OCI-LY3 (cell line): Measurements from ENCODE around the gene FUZ.

Source experiments
- H2AFZ ChIP-seq: fragments of 200-600, 300-600 bp; shearing (Covaris generic); 2 replicates; pipeline ENCODE4 v1.6.0; 2014; ENCODE audit warnings: antibody characterized with exemption, low read depth, low read length
- H3K27ac ChIP-seq: fragments of 200-600, 300-600 bp; sonication (generic); 2 replicates; pipeline ENCODE4 v1.5.1; 2014; ENCODE audit warnings: mild to moderate bottlenecking, low read length, moderate library complexity, mixed read lengths
- H3K27me3 ChIP-seq: fragments of 200-600, 300-600 bp; sonication (generic); 2 replicates; pipeline ENCODE4 v1.6.1; 2014; ENCODE audit warnings: low read depth, low read length, mixed read lengths
- H3K36me3 ChIP-seq: fragments of 200-600, 300-600 bp; sonication (generic); replicated peaks from 2 replicates; pipeline ENCODE3; 2014; ENCODE audit warnings: low read depth, low read length, mixed read lengths
- H3K4me1 ChIP-seq: fragments of 300-600, 200-600 bp; sonication (generic); 2 replicates; pipeline ENCODE4 v1.6.1; 2014; ENCODE audit warnings: low read length, mixed read lengths
- H3K4me2 ChIP-seq: fragments of 200-600, 300-600 bp; sonication (generic); 2 replicates; pipeline ENCODE4 v1.6.1; 2014; ENCODE audit warnings: low read length, mixed read lengths
- H3K4me3 ChIP-seq: fragments of 300-600, 200-600 bp; sonication (generic); 2 replicates; pipeline ENCODE4 v1.5.1; 2014; ENCODE audit warnings: antibody characterized with exemption, mild to moderate bottlenecking, low read length, moderate library complexity
- H3K79me2 ChIP-seq: fragments of 300-600, 200-600 bp; shearing (Covaris generic); 2 replicates; pipeline ENCODE4 v1.6.1; 2014; ENCODE audit warnings: mild to moderate bottlenecking, low read length, mixed read lengths
- H3K9ac ChIP-seq: fragments of 300-600, 200-600 bp; shearing (Covaris generic); 2 replicates; pipeline ENCODE4 v1.6.0; 2014; ENCODE audit warnings: mild to moderate bottlenecking, low read length, moderate library complexity
- H3K9me3 ChIP-seq: fragments of 200-600, 300-600 bp; shearing (Covaris generic); 2 replicates; pipeline ENCODE4 v1.6.1; 2014; ENCODE audit warnings: low read length, mixed read lengths; ENCODE audit not compliant: insufficient read depth
- H4K20me1 ChIP-seq: fragments of 200-600, 300-600 bp; sonication (generic); 2 replicates; pipeline ENCODE4 v1.6.1; 2016; ENCODE audit warnings: low read length, mixed read lengths; ENCODE audit not compliant: insufficient read depth
- CTCF ChIP-seq: fragments of 200-600, 300-600 bp; sonication (generic); IDR thresholded peaks from 2 replicates; pipeline ENCODE4 v1.5.1; 2014; ENCODE audit warnings: antibody characterized with exemption, low read length, low read depth
- EZH2phosphoT487 ChIP-seq: fragments of 200-600 bp; shearing (Covaris generic); IDR thresholded peaks from 2 replicates; pipeline ENCODE4 v1.6.1; 2018; ENCODE audit warnings: antibody characterized with exemption, mixed run types, low read depth

The FUZ gene

GRCh38 chr19:49798574-49798973 is 14.5 kb downstream of the FUZ start:
- Histone ChIP-seq H2AFZ (no peak overlapping the region), H3K36me3 (peaks cover 29% of the 10 kb centered on the region), H3K79me2 (no peaks in the 10 kb centered on the region), H3K4me3 (no peak overlapping the region), H3K4me1 (no peaks in the 10 kb centered on the region), H3K9me3 (no peaks in the 10 kb centered on the region), H4K20me1 (no peaks in the 10 kb centered on the region), H3K4me2 (no peak overlapping the region), H3K27ac (no peak overlapping the region), H3K9ac (no peak overlapping the region), H3K27me3 (no peaks in the 10 kb centered on the region)
- TF ChIP-seq CTCF (no peak), EZH2phosphoT487 (no peak)

GRCh38 chr19:49795615-49796014 is 17.5 kb downstream of the FUZ start:
- Histone ChIP-seq H3K79me2 (no peaks in the 10 kb centered on the region), H4K20me1 (no peaks in the 10 kb centered on the region), H3K4me3 (no peak overlapping the region), H3K9me3 (no peaks in the 10 kb centered on the region), H3K27me3 (no peaks in the 10 kb centered on the region), H3K4me2 (no peak overlapping the region), H3K27ac (no peak overlapping the region), H3K9ac (no peak overlapping the region), H2AFZ (no peak overlapping the region), H3K36me3 (peaks cover 34% of the 10 kb centered on the region), H3K4me1 (no peaks in the 10 kb centered on the region)
- TF ChIP-seq CTCF (no peak), EZH2phosphoT487 (no peak)

GRCh38 chr19:49793561-49793840 is 19.6 kb downstream of the FUZ start:
- H3K4me1 ChIP-seq = no peaks in the 10 kb centered on the region
- H2AFZ ChIP-seq = no peak overlapping the region
- H3K27ac ChIP-seq = no peak overlapping the region
- H3K4me2 ChIP-seq = no peak overlapping the region
- H3K9me3 ChIP-seq = no peaks in the 10 kb centered on the region
- H3K27me3 ChIP-seq = no peaks in the 10 kb centered on the region
- H3K4me3 ChIP-seq = no peak overlapping the region
- no peaks in the 10 kb centered on the region for H4K20me1 ChIP-seq
- H3K9ac ChIP-seq = no peak overlapping the region
- TF ChIP-seq EZH2phosphoT487 (no peak), CTCF (no peak)
- H3K36me3 ChIP-seq = peaks cover 28% of the 10 kb centered on the region
- H3K79me2 ChIP-seq = no peaks in the 10 kb centered on the region

- H3K36me3 ChIP-seq = peaks cover 28% of the 10 kb centered on the region
Measured at GRCh38 chr19:49792829-49793560, 20.1 kb downstream of the FUZ start.

More at GRCh38 chr19:49792829-49793560, 20.1 kb downstream of the FUZ start:
- no peak overlapping the region for H2AFZ ChIP-seq
- H3K9ac ChIP-seq = no peak overlapping the region
- no peak for TF ChIP-seq CTCF
- TF ChIP-seq EZH2phosphoT487 = no peak
- H3K79me2 ChIP-seq = no peaks in the 10 kb centered on the region
- H3K4me3 ChIP-seq = no peak overlapping the region
- H4K20me1 ChIP-seq = no peaks in the 10 kb centered on the region
- no peaks in the 10 kb centered on the region for H3K9me3 ChIP-seq
- no peaks in the 10 kb centered on the region for H3K27me3 ChIP-seq
- no peak overlapping the region for H3K4me2 ChIP-seq
- H3K27ac ChIP-seq = no peak overlapping the region
- H3K4me1 ChIP-seq = no peaks in the 10 kb centered on the region
